GM23248 (cell line): ENCODE results near the gene RAB36. TPM values are rescaled to one million over a fixed set of nuclear protein-coding genes. Genes with fewer than 3 reads are reported as not detected.

ENCODE experiments used
- DNase-seq: peaks from one replicate; pipeline ENCODE4 v3.0.0-alpha.2; 2015
- H2AFZ ChIP-seq: fragments of 200-600 bp; sonication (generic); 2 replicates; pipeline ENCODE4 v1.6.1; 2016; ENCODE audit warnings: antibody characterized with exemption
- H3F3A ChIP-seq: fragments of 200-600 bp; sonication (generic); 2 replicates; pipeline ENCODE4 v1.6.1; 2016; ENCODE audit warnings: mild to moderate bottlenecking, antibody characterized with exemption, mixed run types; ENCODE audit not compliant: insufficient read depth
- H3K27ac ChIP-seq: fragments of 200-600 bp; sonication (generic); 2 replicates; pipeline ENCODE4 v1.5.1; 2016; ENCODE audit warnings: mild to moderate bottlenecking
- H3K27me3 ChIP-seq: fragments of 200-600 bp; sonication (generic); replicated peaks from 2 replicates; pipeline ENCODE4 v1.6.1; 2016; ENCODE audit warnings: mild to moderate bottlenecking; ENCODE audit not compliant: insufficient read depth
- H3K36me3 ChIP-seq: fragments of 200-600 bp; sonication (generic); 2 replicates; pipeline ENCODE4 v1.6.1; 2016; ENCODE audit warnings: low read depth, mild to moderate bottlenecking
- H3K4me1 ChIP-seq: fragments of 200-600 bp; sonication (generic); 2 replicates; pipeline ENCODE4 v1.6.1; 2016; ENCODE audit warnings: mild to moderate bottlenecking; ENCODE audit not compliant: insufficient read depth
- H3K4me2 ChIP-seq: fragments of 200-600 bp; sonication (generic); one replicate; pipeline ENCODE4 v1.6.1; 2016; ENCODE audit warnings: mild to moderate bottlenecking; ENCODE audit not compliant: unreplicated experiment
- H3K4me3 ChIP-seq: fragments of 200-600 bp; sonication (generic); 2 replicates; pipeline ENCODE4 v1.5.1; 2016; ENCODE audit warnings: mild to moderate bottlenecking
- H3K79me2 ChIP-seq: fragments of 200-600 bp; sonication (generic); 2 replicates; pipeline ENCODE4 v1.6.1; 2016; ENCODE audit warnings: mild to moderate bottlenecking; ENCODE audit not compliant: insufficient read depth
- H3K9ac ChIP-seq: fragments of 200-600 bp; sonication (generic); 2 replicates; pipeline ENCODE4 v1.6.1; 2016; ENCODE audit warnings: mild to moderate bottlenecking
- H3K9me2 ChIP-seq: fragments of 200-600 bp; sonication (generic); 2 replicates; pipeline ENCODE4 v1.6.1; 2016; ENCODE audit warnings: mixed run types, mild to moderate bottlenecking, moderate library complexity; ENCODE audit not compliant: insufficient read depth
- H3K9me3 ChIP-seq: fragments of 200-600 bp; sonication (generic); one replicate; pipeline ENCODE4 v1.6.1; 2017; ENCODE audit warnings: low read depth
- H4K20me1 ChIP-seq: fragments of 200-600 bp; sonication (generic); 2 replicates; pipeline ENCODE4 v1.6.0; 2016; ENCODE audit not compliant: insufficient read depth
- EZH2 ChIP-seq: fragments of 200-600 bp; sonication (generic); IDR thresholded peaks from 2 replicates; pipeline ENCODE4 v1.6.1; 2018; ENCODE audit warnings: antibody characterized with exemption, mild to moderate bottlenecking; ENCODE audit not compliant: insufficient read depth, poor library complexity, severe bottlenecking
- EZH2phosphoT487 ChIP-seq: fragments of 200-600 bp; sonication (generic); IDR thresholded peaks from 2 replicates; pipeline ENCODE4 v1.6.1; 2018; ENCODE audit warnings: antibody characterized with exemption, moderate library complexity, mild to moderate bottlenecking, low read depth; ENCODE audit not compliant: insufficient read depth
- WGBS, 2 experiments: methylation state at CpG; one replicate each; pipeline ENCODE4 v1.1.6; 2015 to 2017; ENCODE audit warnings: low lambda C conversion rate in 2 of 2, low coverage in 1 of 2; ENCODE audit errors: missing lambda C conversion rate in 2 of 2; 5-methylcytosine and 5-hydroxymethylcytosine counted together
- in situ Hi-C: fragments of 300-500 bp; cut with MboI; formaldehyde crosslinking; loops from 2 replicates; pipeline ENCODE4 v1.15.0; 2020
- polyA plus RNA-seq: library from polyadenylated mRNA; unstranded; fragments of >200 nt; fragmentation: Nextera tagmentation; extraction: Ambion mirVana; gene quantifications from 2 replicates; pipeline ENCODE4 v1.2.1, GENCODE V29; 2016
- total RNA-seq: library from RNA; depleted of rRNA; stranded (reverse); fragments of >200 nt; shearing (Covaris generic); gene quantifications from 2 replicates; pipeline ENCODE4 v1.2.3, GENCODE V29; 2014

The RAB36 gene
- total and polyA plus RNA-seq, 2 experiments from 2014 or later = 3.5 to 6.8 TPM

- H3K36me3 ChIP-seq = no peaks in the 10 kb centered on the region
- no peaks in the 10 kb centered on the region for H3K9me2 ChIP-seq
- peak overlapping the region; percentile 80 for H3K4me2 ChIP-seq
- H3K4me3 ChIP-seq = peak overlapping the region; percentile 72
- no peaks in the 10 kb centered on the region for H3K9me3 ChIP-seq
- no peak overlapping the region for H2AFZ ChIP-seq
- H4K20me1 ChIP-seq = 0 out of 2 replicates have a peak, but pooled peaks cover 5% of the 10 kb centered on the region
- H3K27me3 ChIP-seq = no peaks in the 10 kb centered on the region
- peak overlapping the region; percentile 37 for H3K9ac ChIP-seq
- TF ChIP-seq EZH2phosphoT487 = no peak
- no peak for TF ChIP-seq EZH2
- WGBS, 2 experiments = 17 to 18% methylated on average over 11 of the region's 11 CpGs
- H3K79me2 ChIP-seq = peaks cover 69% of the 10 kb centered on the region
- DNase-seq = peak; percentile 75
- in situ Hi-C loops = loop anchor here (25.0 kb wide), 1 partner anchor 354 kb away; no protein-coding TSS in a partner anchor
- peaks cover 17% of the 10 kb centered on the region; the same call in 1 of the 2 replicates for H3F3A ChIP-seq
- H3K27ac ChIP-seq = no peak overlapping the region
- peaks cover 30% of the 10 kb centered on the region for H3K4me1 ChIP-seq
These were observed 37.9 kb downstream of the RAB36 start for GRCh38 chr22:23183061-23183698.

GRCh38 chr22:23184100-23184763 lies 39.0 kb downstream of the RAB36 start:
- Histone ChIP-seq H3K79me2 (peaks cover 80% of the 10 kb centered on the region), H3K4me2 (peak overlapping the region; percentile 80), H3K9ac (no peak overlapping the region), H4K20me1 (0 out of 2 replicates have a peak, but pooled peaks cover 5% of the 10 kb centered on the region), H3K4me1 (peaks cover 33% of the 10 kb centered on the region), H3K9me2 (no peaks in the 10 kb centered on the region), H3K36me3 (no peaks in the 10 kb centered on the region), H3K9me3 (no peaks in the 10 kb centered on the region), H3F3A (peaks cover 15% of the 10 kb centered on the region; the same call in 1 of the 2 replicates), H2AFZ (no peak overlapping the region), H3K4me3 (no peak overlapping the region), H3K27me3 (no peaks in the 10 kb centered on the region), H3K27ac (no peak overlapping the region)
- no peak for DNase-seq
- TF ChIP-seq EZH2 (no peak), EZH2phosphoT487 (no peak)
- WGBS, 2 experiments = 89 to 95% methylated on average over 3 of the region's 3 CpGs
- in situ Hi-C loops = loop anchor here (25.0 kb wide), 1 partner anchor 353 kb away; no protein-coding TSS in a partner anchor

- WGBS, 2 experiments = 93 to 98% methylated on average over 5 of the region's 5 CpGs
- H3K9me3 ChIP-seq = no peaks in the 10 kb centered on the region
- H3K27ac ChIP-seq = no peak overlapping the region
- no peak overlapping the region for H2AFZ ChIP-seq
- H3K4me2 ChIP-seq = no peak overlapping the region
- in situ Hi-C loops = loop anchor here (25.0 kb wide), 1 partner anchor 353 kb away; no protein-coding TSS in a partner anchor
- no peak overlapping the region for H3K9ac ChIP-seq
- H3K4me3 ChIP-seq = no peak overlapping the region
- no peaks in the 10 kb centered on the region for H3K9me2 ChIP-seq
- peaks cover 33% of the 10 kb centered on the region for H3K4me1 ChIP-seq
- H3K36me3 ChIP-seq = no peaks in the 10 kb centered on the region
- no peak for DNase-seq
- H3K79me2 ChIP-seq = peaks cover 85% of the 10 kb centered on the region
- TF ChIP-seq EZH2phosphoT487 = no peak
- TF ChIP-seq EZH2 = no peak
- H4K20me1 ChIP-seq = 0 out of 2 replicates have a peak, but pooled peaks cover 5% of the 10 kb centered on the region
- no peaks in the 10 kb centered on the region for H3K27me3 ChIP-seq
- 0 out of 2 replicates have a peak, but pooled peaks cover 11% of the 10 kb centered on the region for H3F3A ChIP-seq
These were observed 39.5 kb downstream of the RAB36 start for GRCh38 chr22:23184764-23185113.

GRCh38 chr22:23187211-23187610 lies 41.9 kb downstream of the RAB36 start:
- TF ChIP-seq EZH2 = no peak
- TF ChIP-seq EZH2phosphoT487 = no peak
- Histone ChIP-seq H3K27ac (no peak overlapping the region), H3F3A (0 out of 2 replicates have a peak, but pooled peaks cover 11% of the 10 kb centered on the region), H3K4me2 (no peak overlapping the region), H3K9me3 (no peaks in the 10 kb centered on the region), H3K9me2 (no peaks in the 10 kb centered on the region), H3K79me2 (peaks cover 100% of the 10 kb centered on the region), H2AFZ (no peak overlapping the region), H3K4me1 (peaks cover 28% of the 10 kb centered on the region), H4K20me1 (0 out of 2 replicates have a peak, but pooled peaks cover 8% of the 10 kb centered on the region), H3K4me3 (no peak overlapping the region), H3K9ac (no peak overlapping the region), H3K27me3 (no peaks in the 10 kb centered on the region), H3K36me3 (no peaks in the 10 kb centered on the region)
- 72 to 75% methylated on average over 4 of the region's 4 CpGs for WGBS, 2 experiments
- DNase-seq = no peak
- in situ Hi-C loops = loop anchor here (25.0 kb wide), 1 partner anchor 350 kb away; no protein-coding TSS in a partner anchor
